ENCODE measurements around the gene GID8.
"Not testable (repeated sequence)": the region's sequence is repeated elsewhere in the genome, so short reads cannot be mapped to it uniquely, and the experiment has no call there.

The GID8 gene

GRCh38 chr20:62960446-62961309 lies 22.7 kb downstream of the GID8 start:
- H3K36me3 Mint-ChIP-seq (ENCODE audit: low read depth) = not testable (repeated sequence)

GRCh38 chr20:62961310-62961783 lies 23.4 kb downstream of the GID8 start:
- H3K36me3 Mint-ChIP-seq (ENCODE audit: low read depth) = peaks cover 8% of the 10 kb centered on the region
- peaks cover 11% of the 10 kb centered on the region for H3K4me1 Mint-ChIP-seq
- H3K4me3 Mint-ChIP-seq = no peak overlapping the region
- H3K27me3 Mint-ChIP-seq = no peaks in the 10 kb centered on the region
- H3K9me3 Mint-ChIP-seq = no peaks in the 10 kb centered on the region
- no peak for DNase-seq
- H3K27ac Mint-ChIP-seq = no peak overlapping the region
- no peak for ATAC-seq

More at GRCh38 chr20:62960446-62961309, 22.7 kb downstream of the GID8 start:
- DNase-seq, H3K27ac Mint-ChIP-seq, H3K4me3 Mint-ChIP-seq, H3K27me3 Mint-ChIP-seq, ATAC-seq, H3K9me3 Mint-ChIP-seq: not testable (repeated sequence)
- peaks cover 11% of the 10 kb centered on the region for H3K4me1 Mint-ChIP-seq

- no peak overlapping the region for H3K4me3 Mint-ChIP-seq
- H3K27me3 Mint-ChIP-seq = no peaks in the 10 kb centered on the region
- H3K9me3 Mint-ChIP-seq = no peaks in the 10 kb centered on the region
- H3K4me1 Mint-ChIP-seq = peaks cover 11% of the 10 kb centered on the region
- peaks cover 8% of the 10 kb centered on the region for H3K36me3 Mint-ChIP-seq (ENCODE audit: low read depth)
- H3K27ac Mint-ChIP-seq = no peak overlapping the region
- no peak for DNase-seq
- ATAC-seq = no peak
Measured at GRCh38 chr20:62961799-62962198, 23.9 kb downstream of the GID8 start.

- DNase-seq (no peak), ATAC-seq (no peak)
- no peaks in the 10 kb centered on the region for H3K9me3 Mint-ChIP-seq
- H3K4me3 Mint-ChIP-seq = no peak overlapping the region
- no peaks in the 10 kb centered on the region for H3K27me3 Mint-ChIP-seq
- H3K36me3 Mint-ChIP-seq (ENCODE audit: low read depth) = peaks cover 8% of the 10 kb centered on the region
- H3K27ac Mint-ChIP-seq = no peak overlapping the region
- H3K4me1 Mint-ChIP-seq = peaks cover 11% of the 10 kb centered on the region
Measured at GRCh38 chr20:62962221-62962879, 24.4 kb downstream of the GID8 start.

- H3K36me3 Mint-ChIP-seq (ENCODE audit: low read depth) = peaks cover 4% of the 10 kb centered on the region
- no peaks in the 10 kb centered on the region for H3K9me3 Mint-ChIP-seq
- no peak overlapping the region for H3K27ac Mint-ChIP-seq
- ATAC-seq (no peak), DNase-seq (no peak)
- H3K27me3 Mint-ChIP-seq = no peaks in the 10 kb centered on the region
- peaks cover 10% of the 10 kb centered on the region for H3K4me1 Mint-ChIP-seq
- no peak overlapping the region for H3K4me3 Mint-ChIP-seq
Measured at GRCh38 chr20:62962891-62963613, 25.1 kb downstream of the GID8 start.

- H3K27ac Mint-ChIP-seq = no peak overlapping the region
- no peak for DNase-seq
- H3K4me1 Mint-ChIP-seq = peaks cover 8% of the 10 kb centered on the region
- H3K4me3 Mint-ChIP-seq = no peak overlapping the region
- ATAC-seq = no peak
- H3K9me3 Mint-ChIP-seq = no peaks in the 10 kb centered on the region
- H3K27me3 Mint-ChIP-seq = no peaks in the 10 kb centered on the region
- H3K36me3 Mint-ChIP-seq (ENCODE audit: low read depth) = peaks cover 4% of the 10 kb centered on the region
Measured at GRCh38 chr20:62963614-62964397, 25.9 kb downstream of the GID8 start.

GRCh38 chr20:62964700-62965099 lies 26.8 kb downstream of the GID8 start:
- no peaks in the 10 kb centered on the region for H3K9me3 Mint-ChIP-seq
- ATAC-seq (no peak), DNase-seq (no peak)
- H3K4me3 Mint-ChIP-seq = no peak overlapping the region
- H3K4me1 Mint-ChIP-seq = peaks cover 4% of the 10 kb centered on the region
- H3K36me3 Mint-ChIP-seq (ENCODE audit: low read depth) = peaks cover 4% of the 10 kb centered on the region
- H3K27ac Mint-ChIP-seq = no peak overlapping the region
- no peaks in the 10 kb centered on the region for H3K27me3 Mint-ChIP-seq

- no peaks in the 10 kb centered on the region for H3K4me1 Mint-ChIP-seq
- H3K36me3 Mint-ChIP-seq (ENCODE audit: low read depth) = peaks cover 2% of the 10 kb centered on the region
- no peak for ATAC-seq
- DNase-seq = no peak
- no peaks in the 10 kb centered on the region for H3K9me3 Mint-ChIP-seq
- no peak overlapping the region for H3K4me3 Mint-ChIP-seq
- H3K27me3 Mint-ChIP-seq = no peaks in the 10 kb centered on the region
- no peak overlapping the region for H3K27ac Mint-ChIP-seq
Measured at GRCh38 chr20:62965363-62965771, 27.4 kb downstream of the GID8 start.

- peaks cover 2% of the 10 kb centered on the region for H3K36me3 Mint-ChIP-seq (ENCODE audit: low read depth)
- ATAC-seq (no peak), DNase-seq (no peak)
- no peaks in the 10 kb centered on the region for H3K9me3 Mint-ChIP-seq
- peaks cover under 1% of the 10 kb centered on the region for H3K4me1 Mint-ChIP-seq
- H3K27me3 Mint-ChIP-seq = peaks cover 3% of the 10 kb centered on the region
- H3K4me3 Mint-ChIP-seq = no peak overlapping the region
- no peak overlapping the region for H3K27ac Mint-ChIP-seq
Measured at GRCh38 chr20:62966212-62967148, 28.5 kb downstream of the GID8 start.

- ATAC-seq (no peak), DNase-seq (no peak)
- Mint-ChIP-seq H3K27me3 (peaks cover 9% of the 10 kb centered on the region), H3K36me3 (ENCODE audit: low read depth) (peaks cover 2% of the 10 kb centered on the region), H3K27ac (no peak overlapping the region), H3K4me3 (no peak overlapping the region), H3K9me3 (no peaks in the 10 kb centered on the region), H3K4me1 (peaks cover 7% of the 10 kb centered on the region)
Measured at GRCh38 chr20:62967149-62967501, 29.2 kb downstream of the GID8 start.

- no peak overlapping the region for H3K27ac Mint-ChIP-seq
- H3K4me1 Mint-ChIP-seq = peaks cover 11% of the 10 kb centered on the region
- H3K4me3 Mint-ChIP-seq = no peak overlapping the region
- H3K27me3 Mint-ChIP-seq = peaks cover 13% of the 10 kb centered on the region
- DNase-seq (no peak), ATAC-seq (no peak)
- peaks cover 2% of the 10 kb centered on the region for H3K36me3 Mint-ChIP-seq (ENCODE audit: low read depth)
- no peaks in the 10 kb centered on the region for H3K9me3 Mint-ChIP-seq
Measured at GRCh38 chr20:62967628-62968351, 29.8 kb downstream of the GID8 start.

- no peak for ATAC-seq
- H3K9me3 Mint-ChIP-seq = no peaks in the 10 kb centered on the region
- DNase-seq = no peak
- H3K4me3 Mint-ChIP-seq = no peak overlapping the region
- H3K27ac Mint-ChIP-seq = no peak overlapping the region
- H3K36me3 Mint-ChIP-seq (ENCODE audit: low read depth) = peaks cover 2% of the 10 kb centered on the region
- peaks cover 14% of the 10 kb centered on the region for H3K4me1 Mint-ChIP-seq
- H3K27me3 Mint-ChIP-seq = peaks cover 18% of the 10 kb centered on the region
Measured at GRCh38 chr20:62968378-62969178, 30.6 kb downstream of the GID8 start.

Measured in activated naive CD8-positive, alpha-beta T cell treated with anti-CD3 and anti-CD28 coated beads, Interleukin-2, amount 50 U/mL, for 24 hours (primary cell).